ACHN (cell line): Measurements from ENCODE around the gene NAGPA.

Experiments used
- DNase-seq: peaks from one replicate; pipeline ENCODE4 v3.0.0-alpha.2; 2015
- in situ Hi-C: cut with HindIII; loops from 2 replicates; pipeline ENCODE4 v1.10.0; 2017; ENCODE audit warnings: low sequenced_read_pairs, low pct_ligation_motif_present, low pct_unique_long_range_greater_than_20kb

Gene NAGPA

GRCh38 chr16:5011637-5012036 is 22.1 kb downstream of the NAGPA start:
- in situ Hi-C loops: no loop called here

GRCh38 chr16:5010576-5011329 is 23.0 kb downstream of the NAGPA start:
- in situ Hi-C loops: no loop called here
- no peak for DNase-seq

More at GRCh38 chr16:5011637-5012036, 22.1 kb downstream of the NAGPA start:
- no peak for DNase-seq

GRCh38 chr16:5008311-5008731 is 25.4 kb downstream of the NAGPA start:
- in situ Hi-C loops: no loop called here
- DNase-seq: no peak

- in situ Hi-C loops: no loop called here
- DNase-seq: no peak
Measured at GRCh38 chr16:5007256-5007655, 26.5 kb downstream of the NAGPA start.

- in situ Hi-C loops: no loop called here
- DNase-seq: no peak
Measured at GRCh38 chr16:5006348-5007193, 27.2 kb downstream of the NAGPA start.

GRCh38 chr16:5005916-5006315 is 27.8 kb downstream of the NAGPA start:
- DNase-seq: no peak
- in situ Hi-C loops: no loop called here

GRCh38 chr16:5004311-5004710 is 29.4 kb downstream of the NAGPA start:
- no peak for DNase-seq
- in situ Hi-C loops: no loop called here

- in situ Hi-C loops: no loop called here
- no peak for DNase-seq
Measured at GRCh38 chr16:5003828-5004227, 29.9 kb downstream of the NAGPA start.

GRCh38 chr16:5003211-5003610 is 30.5 kb downstream of the NAGPA start:
- DNase-seq: no peak
- in situ Hi-C loops: no loop called here

- DNase-seq: no peak
- in situ Hi-C loops: no loop called here
Measured at GRCh38 chr16:5002699-5003143, 31.0 kb downstream of the NAGPA start.

GRCh38 chr16:5001986-5002385 is 31.7 kb downstream of the NAGPA start:
- DNase-seq: no peak

GRCh38 chr16:5001571-5001970 is 32.2 kb downstream of the NAGPA start:
- in situ Hi-C loops: no loop called here
- DNase-seq: no peak

More at GRCh38 chr16:5001986-5002385, 31.7 kb downstream of the NAGPA start:
- in situ Hi-C loops: no loop called here

- in situ Hi-C loops: no loop called here
- no peak for DNase-seq
Measured at GRCh38 chr16:5000573-5001001, 33.1 kb downstream of the NAGPA start.

- in situ Hi-C loops: no loop called here
- no peak for DNase-seq
Measured at GRCh38 chr16:4994719-4995434, 38.9 kb downstream of the NAGPA start.

GRCh38 chr16:4991754-4992153 is 42.0 kb downstream of the NAGPA start:
- no peak for DNase-seq
- in situ Hi-C loops: no loop called here

GRCh38 chr16:4990415-4990814 is 43.3 kb downstream of the NAGPA start:
- in situ Hi-C loops: no loop called here
- DNase-seq: no peak

GRCh38 chr16:4989391-4990006 is 44.2 kb downstream of the NAGPA start:
- in situ Hi-C loops: no loop called here
- no peak for DNase-seq

- in situ Hi-C loops: no loop called here
Measured at GRCh38 chr16:4988647-4989046, 45.1 kb downstream of the NAGPA start.

More at GRCh38 chr16:4988647-4989046, 45.1 kb downstream of the NAGPA start:
- DNase-seq: no peak
